Left renal cortex interstitium (tissue), 4 donors: Measurements from ENCODE around the gene MAP7. TPM values are rescaled to one million over a fixed set of nuclear protein-coding genes. Genes with fewer than 3 reads are reported as not detected.
"Not testable (repeated sequence)": the region's sequence is repeated elsewhere in the genome, so short reads cannot be mapped to it uniquely, and the experiment has no call there.

ENCODE experiments used
- DNase-seq, 4 donors: peaks; one replicate each; pipeline ENCODE4 v3.0.0-alpha.2; 2013; ENCODE audit warnings: low read depth in 4 of 4, low spot score in 2 of 4, missing footprints in 1 of 4
- polyA plus RNA-seq, 4 donors: library from polyadenylated mRNA; unstranded; fragments of 120-200 nt; gene quantifications; one replicate each; pipeline ENCODE4 v1.2.1, GENCODE V29; 2013; ENCODE audit not compliant: insufficient read length in 4 of 4

MAP7 gene
- 10 to 100 TPM; 28.2 to 39.2 (median 34.9) TPM for polyA plus RNA-seq

DNA sequence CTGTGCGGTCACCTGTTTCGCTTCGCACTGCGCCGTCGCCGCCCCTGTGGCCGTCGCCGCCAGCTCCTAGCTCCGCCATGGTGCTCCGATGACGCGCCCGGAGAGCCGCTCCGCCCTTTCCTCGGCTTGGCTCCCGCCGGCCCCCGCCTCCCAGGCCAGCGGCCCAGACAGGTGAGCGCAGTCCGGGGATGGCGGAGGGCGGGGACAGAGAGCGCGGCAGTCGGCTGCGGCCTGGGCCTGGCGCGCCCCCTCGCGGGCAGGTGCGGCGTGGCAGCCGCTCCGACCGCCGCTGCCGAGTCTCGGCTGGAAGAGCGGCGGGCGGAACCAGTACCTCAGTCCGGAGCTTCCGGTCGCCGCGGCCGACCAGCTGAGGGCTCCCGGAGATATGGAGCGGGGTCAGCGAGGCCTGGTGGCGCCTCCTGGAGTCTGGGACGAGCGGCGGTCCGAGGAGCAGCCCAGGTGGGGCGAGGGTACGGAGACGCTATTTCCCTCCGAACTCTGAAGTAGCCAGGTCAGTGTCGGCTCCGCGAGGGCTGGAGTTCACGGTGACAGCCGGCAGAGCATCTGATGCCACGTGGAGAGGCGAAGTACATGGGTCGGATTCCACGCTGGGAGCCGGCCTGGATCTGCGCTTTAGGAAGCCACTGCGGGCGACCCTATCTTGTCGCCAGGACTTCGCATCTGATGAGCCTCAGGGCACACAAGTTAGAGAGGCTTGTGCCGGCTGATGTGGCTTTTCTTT, at the start of gene MAP7:
TSS of gene MAP7 (minus strand) at position 93 of the 742 bp plus-strand sequence. CDS start at position 79, 14 bp downstream.
- peak in 1 of 4 donors; percentile 56 for DNase-seq

DNA sequence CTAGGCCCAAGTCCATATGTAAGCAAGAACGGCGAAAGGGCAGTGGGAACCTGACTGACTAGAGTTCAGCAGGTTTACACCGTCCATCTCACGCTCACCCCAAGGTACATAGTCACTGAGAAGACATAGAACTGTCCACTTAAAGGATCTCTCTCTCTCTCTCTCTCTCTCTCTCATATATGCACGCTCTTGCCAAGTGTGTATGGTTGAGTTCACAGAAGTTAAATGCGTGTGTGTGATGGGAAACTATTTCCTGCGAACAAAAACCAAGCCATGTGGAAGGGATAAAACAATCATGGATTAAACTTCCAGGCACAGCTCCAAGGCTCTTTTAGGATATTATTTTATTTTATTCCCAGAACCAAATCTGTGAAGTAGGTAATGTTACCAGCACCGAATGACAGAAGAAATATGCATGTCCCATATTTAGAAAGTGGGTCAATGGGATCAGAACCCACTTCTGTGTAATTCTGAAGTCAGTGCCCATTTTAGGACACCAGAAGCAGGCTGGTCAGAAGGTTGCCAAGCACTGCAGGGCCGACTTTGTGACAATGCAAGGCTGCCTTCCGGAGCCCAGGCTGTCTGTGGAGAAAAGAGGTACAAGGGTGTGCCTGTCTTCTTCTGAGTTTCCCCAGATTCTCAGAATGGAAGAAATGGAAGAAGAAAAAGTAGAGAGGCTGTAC, 49.2 kb upstream of the MAP7 start:
- no peak for DNase-seq

DNA sequence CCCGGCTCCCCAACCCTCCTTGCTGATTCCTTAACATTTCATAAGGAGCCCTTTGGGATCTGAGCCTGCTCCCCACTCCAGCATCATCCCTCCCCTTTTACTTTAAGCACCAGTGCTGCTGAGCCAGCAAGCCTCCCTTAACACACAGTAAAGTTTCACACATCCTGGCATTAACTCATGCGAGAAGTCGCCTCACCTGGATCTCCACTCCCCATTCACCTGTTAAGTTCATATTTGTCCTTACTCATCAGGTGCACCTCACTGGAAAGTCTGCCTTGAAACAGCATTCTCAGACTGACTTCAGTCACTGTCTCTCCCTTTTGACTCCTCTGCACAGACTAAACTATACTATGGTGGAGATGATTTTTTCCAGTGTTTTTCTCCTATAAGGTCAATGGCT, 47.8 kb upstream of the MAP7 start:
- DNase-seq: no peak

DNA sequence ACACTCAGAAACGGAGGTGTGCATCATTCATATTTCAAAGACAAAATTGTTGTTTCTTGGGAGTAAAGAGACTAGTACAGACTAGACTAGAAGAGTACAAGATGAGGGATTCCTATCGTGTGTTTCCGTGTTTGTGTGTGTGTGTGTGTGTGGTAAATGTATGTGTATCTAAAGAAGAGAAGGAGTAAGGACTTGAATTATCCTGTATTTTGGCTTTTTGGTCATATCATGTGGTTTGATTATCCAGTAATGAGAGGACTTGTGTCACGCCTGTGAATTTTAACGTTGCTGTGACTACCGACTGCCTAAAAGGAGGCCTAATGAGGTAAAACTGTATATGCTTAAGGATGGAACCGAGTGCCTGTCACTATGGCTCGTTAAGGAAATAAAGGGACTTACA, 44.4 kb upstream of the MAP7 start:
- DNase-seq: no peak

DNA sequence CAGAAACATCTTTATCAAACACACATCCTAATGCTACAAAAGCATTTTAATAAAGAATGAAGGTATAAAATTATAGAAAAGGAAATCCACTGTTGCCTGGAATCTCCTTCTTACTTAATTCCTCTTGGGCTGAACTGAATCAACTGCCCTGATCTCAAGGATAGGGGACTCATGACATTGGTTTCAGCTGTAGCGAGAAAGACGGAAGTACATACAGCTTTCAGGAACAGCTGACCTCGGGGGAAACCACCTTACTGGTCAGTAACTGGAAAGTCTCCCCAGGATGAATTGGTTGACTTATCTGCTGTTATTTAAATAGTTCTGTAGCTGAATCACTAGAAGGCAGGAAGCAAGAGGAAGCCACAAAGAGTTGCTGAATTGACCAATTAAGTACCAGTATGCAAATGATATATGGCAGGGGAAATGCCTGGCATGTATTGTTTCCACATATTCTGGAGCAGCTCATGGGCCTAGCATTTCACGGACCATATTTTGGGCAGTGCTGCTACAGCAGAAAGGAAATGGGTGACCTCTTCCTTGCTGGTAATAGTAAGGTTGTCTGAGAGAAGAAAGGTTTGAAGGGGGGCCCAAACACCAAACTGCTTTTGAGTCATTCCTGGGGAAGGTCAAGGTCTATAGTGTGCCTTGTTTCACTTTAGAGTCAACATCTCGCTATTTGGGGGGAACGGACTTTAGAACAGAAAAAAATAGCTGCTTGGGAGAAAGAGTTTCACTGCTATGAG, 43.7 kb upstream of the MAP7 start:
- no peak for DNase-seq

DNA sequence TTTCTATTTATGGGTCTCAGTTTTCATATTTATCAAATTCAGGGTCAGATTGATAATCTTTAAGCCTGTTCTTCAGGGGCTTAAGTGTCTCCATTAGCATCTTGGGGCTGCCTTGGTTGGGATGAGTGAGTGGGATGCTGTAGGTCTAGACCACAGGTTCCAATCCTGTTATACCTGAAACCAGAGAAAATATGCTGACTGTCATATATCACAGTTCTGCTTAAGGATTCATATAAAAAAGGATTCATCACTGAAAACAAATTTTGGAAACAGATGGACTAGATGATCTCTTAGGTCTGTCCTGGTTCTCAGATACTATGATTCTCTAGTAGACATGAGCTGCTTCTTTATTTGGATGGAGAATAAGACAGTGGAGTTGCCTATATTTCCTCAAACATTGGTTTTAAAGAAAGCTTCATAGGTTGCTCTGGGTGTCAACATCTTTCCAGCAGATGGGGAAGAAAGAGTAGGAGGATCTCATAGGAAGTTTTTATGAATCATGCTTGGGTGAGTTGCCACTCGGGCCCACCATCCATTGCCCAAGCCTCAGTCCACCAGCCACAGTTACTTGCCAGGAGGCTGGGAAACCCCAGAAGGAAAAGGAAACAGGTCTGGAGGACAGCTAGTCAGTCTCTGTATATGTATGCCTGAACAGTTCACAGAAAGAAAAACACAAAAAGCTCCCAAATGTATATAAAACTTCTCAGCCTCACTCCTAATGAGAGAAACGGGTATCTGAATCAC, 42.9 kb upstream of the MAP7 start:
- no peak for DNase-seq

DNA sequence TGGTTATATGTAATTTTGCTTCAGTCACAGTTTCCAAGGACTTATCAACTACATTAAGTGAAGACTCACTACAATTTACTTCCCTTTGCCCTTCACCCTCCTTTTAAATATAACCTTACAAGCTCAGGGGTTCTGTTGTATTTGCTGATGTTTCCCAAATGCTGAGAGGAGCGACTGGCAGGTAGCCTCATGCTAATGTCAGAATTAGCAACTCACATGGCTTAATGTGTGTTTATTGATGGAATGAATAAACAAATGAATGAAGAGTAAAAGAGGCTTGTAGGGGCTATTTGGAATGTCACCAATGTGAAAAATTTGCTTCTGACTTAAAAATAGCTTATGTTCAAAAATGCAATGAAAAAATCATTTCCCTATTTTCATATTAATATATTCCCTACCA, 41.4 kb upstream of the MAP7 start:
- no peak for DNase-seq

DNA sequence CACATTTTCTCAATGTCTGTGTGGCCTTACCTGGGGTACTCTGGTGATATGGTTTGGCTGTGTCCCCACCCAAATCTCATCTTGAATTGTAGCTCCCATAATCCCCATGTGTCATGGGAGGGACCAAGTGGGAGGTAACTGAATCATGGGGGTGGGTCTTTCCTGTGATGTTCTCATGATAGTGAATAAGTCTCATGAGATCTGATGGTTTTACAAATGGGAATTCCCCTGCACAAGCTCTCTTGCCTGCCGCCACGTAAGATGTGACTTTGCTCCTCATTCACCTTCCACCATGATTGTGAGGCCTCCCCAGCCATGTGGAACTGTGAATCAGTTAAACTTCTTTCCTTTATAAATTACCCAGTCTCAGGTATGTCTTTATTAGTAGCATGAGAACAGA, 40.6 kb upstream of the MAP7 start:
- not testable (repeated sequence) for DNase-seq

DNA sequence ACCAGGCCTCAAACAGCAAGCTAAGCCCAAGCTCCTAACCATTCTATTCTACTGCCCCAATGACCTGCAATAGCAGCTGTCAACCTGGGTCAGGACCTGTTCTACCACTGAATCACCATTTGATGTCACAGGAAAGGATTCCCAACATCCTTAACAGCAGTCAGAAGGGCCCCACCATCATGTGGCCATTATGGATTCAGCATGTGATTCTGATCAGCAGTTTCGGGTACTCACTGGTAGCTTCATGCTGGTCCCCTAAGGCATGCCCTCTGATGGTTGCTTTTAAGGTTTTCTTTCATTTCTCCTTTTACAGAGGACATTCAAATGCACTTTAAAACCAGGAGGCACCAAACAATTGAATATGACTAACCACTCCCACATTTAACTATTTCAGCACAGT, 37.3 kb upstream of the MAP7 start:
- DNase-seq: no peak

DNA sequence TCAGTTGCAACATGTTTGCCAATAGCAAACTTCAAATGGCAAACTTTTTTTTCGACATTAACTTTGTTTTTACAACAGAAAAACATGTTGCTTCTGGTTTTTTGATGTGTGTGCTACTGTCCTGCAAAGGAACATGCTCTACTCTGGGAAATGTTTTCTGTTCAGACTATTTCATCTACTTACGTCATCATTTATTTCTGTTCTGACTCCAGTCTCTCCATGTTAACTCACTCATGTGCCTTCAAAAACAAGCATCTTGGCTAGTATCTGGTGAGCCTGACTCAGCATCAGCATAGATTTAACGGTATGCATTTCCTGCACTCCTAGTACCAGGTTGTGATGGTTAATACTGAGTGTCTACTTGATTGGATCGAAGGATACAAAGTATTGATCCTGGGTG, 36.1 kb upstream of the MAP7 start:
- DNase-seq: no peak

DNA sequence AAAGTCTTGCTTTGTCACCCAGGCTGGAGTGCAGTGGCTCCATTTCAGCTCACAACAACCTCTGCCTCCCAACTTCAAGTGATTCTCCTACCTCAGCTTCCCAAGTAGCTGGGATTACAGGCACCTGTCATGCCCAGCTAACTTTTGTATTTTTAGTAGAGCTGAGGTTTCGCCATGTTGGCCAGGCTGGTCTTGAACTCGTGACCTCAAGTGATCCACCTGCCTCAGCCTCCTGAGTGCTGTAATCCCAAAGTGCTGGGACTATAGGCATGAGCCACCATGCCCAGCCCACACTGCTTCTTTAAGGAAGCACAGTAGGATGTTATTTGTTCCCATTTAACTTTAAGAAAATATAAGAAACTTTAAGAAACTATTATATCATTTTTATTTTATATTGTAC, 35.3 kb upstream of the MAP7 start:
- DNase-seq: not testable (repeated sequence)

DNA sequence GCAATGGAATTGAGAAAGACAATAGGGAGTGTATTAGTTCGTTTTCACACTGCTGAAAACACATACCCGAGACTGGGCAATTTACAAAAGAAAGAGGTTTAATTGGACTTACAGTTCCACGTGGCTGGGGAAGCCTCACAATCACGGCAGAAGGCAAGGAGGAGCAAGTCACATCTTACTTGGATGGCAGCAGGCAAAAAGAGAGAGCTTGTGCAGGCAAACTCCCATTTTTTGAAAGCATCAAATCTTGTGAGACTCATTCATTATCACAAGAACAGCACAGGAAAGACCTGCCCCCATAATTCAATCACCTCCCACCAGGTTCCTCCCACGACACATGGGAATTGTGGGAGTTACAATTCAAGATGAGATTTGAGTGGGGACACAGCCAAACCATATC, 34.1 kb upstream of the MAP7 start:
- not testable (repeated sequence) for DNase-seq

DNA sequence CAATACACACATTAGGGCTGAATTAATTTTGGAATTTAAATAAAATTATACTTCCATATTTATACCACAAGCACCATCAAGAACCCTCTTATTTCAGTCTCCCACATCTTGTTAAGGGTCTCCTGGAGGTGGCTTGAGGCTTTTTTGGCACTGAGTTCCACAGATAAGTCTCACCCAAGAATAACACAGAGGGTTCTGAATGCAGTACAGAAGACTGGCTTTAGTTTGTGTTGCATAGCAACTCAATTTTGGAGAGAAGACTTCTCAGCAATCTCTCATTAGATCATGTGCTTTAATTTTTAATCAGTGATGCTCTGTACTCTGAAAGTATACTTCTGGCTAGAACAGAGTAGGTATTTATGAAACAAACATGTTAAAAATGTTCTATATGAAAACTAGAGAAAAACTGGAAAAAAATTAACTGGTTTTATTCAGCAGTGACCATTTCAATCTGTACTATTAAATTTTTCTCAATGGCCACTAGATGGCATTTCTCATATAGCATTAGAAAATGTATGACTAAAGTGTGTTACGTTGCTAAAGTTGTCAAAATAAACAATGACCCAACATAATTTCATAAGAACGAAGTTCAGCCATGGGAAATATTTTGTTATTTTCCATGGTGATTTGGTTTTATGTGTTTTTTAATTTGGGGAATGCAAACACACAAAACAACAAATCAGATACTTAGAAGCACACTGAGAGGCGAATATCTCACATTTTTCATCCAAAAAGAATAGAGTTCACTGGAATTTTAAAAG, 32.7 kb upstream of the MAP7 start:
- DNase-seq: no peak

DNA sequence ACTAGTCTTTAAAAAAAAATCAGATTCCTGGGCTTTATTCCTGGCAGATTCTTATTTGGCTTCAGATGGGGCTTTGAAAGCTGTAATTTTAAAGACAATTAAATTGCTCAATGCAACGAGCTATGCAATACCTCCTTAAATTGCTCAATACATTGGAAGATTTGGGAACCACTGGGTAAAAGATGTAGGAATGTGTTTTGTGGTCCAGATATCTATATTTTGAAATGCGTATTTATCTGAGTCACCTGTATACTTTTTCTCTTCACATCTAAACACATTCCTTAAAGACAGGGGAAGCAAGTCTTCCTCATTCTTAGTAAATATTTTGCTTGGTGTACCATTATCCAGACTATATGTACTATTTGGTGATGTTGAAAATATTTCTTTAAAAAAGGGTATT, 29.6 kb upstream of the MAP7 start:
- DNase-seq: no peak

DNA sequence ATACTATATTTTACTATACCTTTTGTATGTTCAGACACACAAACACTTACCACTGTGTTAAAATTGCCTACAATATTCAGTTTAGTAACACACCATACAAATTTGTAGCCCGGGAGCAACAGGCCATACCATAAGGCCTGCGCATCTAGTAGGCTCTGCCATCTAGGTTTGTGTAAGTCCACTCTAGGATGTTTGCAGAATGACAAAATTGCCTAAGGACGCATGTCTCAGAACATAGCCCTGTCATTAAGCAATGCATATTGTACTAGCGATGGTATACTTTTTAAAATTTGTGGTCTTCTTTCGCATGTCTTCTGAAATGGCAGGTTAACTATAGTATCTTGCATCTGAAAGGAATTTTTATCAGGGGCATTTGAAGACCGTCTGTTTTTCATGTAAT, 26.6 kb upstream of the MAP7 start:
- no peak for DNase-seq

DNA sequence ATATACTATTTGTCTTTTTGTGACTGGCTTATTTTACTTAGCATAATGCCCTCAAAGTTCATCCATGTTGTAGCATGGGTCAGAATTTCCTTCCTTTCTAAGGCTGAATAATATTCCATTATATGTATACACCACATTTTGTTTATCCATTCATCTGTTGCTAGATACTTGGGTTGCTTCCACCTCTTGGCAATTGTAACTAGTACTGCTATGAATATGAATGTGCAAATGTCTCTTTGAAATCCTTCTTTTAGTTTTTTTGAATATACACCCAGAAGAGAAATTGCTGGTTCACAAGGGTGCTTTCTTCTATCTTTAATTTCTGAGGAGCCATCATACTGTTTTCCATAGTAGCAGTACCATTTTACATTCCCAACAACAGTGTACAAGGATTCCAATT, 21.3 kb upstream of the MAP7 start:
- DNase-seq: no peak

DNA sequence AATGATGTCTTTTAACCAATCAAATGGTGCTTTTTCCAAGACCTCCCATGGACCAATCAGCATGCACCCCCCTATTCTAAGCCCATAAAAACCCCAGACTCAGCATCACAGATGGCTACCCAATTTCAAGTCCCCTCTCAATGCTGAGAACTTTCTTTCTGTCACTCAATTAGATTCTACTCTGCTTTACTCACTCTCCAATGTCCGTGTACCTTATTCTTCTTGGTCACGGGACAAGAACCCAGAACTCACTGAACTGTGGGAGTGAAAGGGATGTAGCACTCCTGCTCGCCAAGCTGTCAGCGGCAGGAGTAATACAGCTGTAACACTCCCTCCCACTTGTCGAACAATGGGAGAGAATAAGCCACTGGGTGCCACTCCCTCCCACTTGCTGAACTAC, 20.8 kb upstream of the MAP7 start:
- no peak for DNase-seq

DNA sequence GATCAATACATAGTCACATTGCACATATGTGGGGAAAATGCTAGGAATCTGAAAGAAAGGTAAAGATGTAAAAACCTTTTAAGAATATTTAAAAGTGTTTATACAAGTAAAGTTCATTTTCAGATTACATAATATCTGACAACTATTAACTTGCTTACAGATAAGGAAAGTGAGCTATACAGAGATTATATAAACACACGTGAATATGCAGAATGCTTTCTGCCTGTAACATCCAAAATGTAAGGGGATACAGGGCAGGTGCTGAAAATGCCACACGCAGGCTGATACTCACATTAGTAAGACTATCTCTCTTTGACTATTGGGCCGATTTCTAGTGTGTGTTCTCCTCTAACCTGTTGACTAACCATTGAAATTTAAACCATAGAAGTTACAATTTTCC, 17.9 kb upstream of the MAP7 start:
- DNase-seq: no peak

DNA sequence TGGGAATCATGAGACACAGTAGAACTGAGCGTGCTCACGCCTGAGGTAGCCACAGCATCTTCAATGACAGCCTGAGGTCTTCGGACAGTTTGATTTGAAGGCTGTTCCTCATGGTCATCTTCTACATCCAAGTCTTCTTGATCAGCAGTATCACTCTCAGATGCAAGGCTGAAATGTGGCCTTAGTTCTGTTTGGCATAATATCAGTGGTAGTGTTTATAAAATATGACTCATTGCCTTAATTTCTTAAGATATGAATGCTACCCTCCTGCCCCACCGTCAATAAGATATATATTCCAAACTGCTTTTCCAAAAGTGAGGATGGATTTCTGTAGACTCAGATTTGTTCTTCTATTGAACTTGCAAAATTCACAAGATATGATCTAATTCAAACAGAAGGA, 17.5 kb upstream of the MAP7 start:
- DNase-seq: no peak

DNA sequence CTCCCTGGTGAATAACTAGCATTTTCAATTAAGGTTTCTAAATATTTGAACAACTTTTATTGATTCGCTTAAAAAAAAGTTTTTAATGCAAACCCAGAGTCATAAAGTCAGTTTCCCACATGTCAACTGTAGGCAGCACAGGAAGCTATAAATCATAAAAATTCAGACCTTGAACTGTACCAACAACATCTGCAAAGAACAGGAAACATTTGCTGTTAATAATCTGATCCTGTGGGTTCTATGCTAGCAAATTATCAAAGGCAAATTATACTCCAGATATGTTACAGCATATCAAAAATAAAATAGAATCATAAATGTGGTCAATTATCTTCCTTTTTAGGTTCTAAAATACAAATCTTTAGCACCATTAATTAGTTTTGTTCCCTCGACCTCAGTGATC, 16.6 kb upstream of the MAP7 start:
- DNase-seq: no peak
